SU-DHL-6 (cell line): ENCODE data around the gene OR7C1.

Experiments
- H2AFZ ChIP-seq: fragments of 200-600 bp; sonication (generic); 2 replicates; pipeline ENCODE4 v1.6.1; 2014; ENCODE audit warnings: low read depth, mild to moderate bottlenecking, moderate library complexity, mixed read lengths, antibody characterized with exemption, low read length; ENCODE audit not compliant: severe bottlenecking
- H3F3A ChIP-seq: fragments of 200-600 bp; shearing (Covaris generic); 2 replicates; pipeline ENCODE4 v1.6.0; 2016; ENCODE audit warnings: antibody characterized with exemption, mild to moderate bottlenecking; ENCODE audit not compliant: insufficient read depth
- H3K27ac ChIP-seq: fragments of 200-600 bp; sonication (generic); 2 replicates; pipeline ENCODE4 v1.5.1; 2016; ENCODE audit warnings: low read depth, mild to moderate bottlenecking, low read length, moderate library complexity, mixed read lengths
- H3K27me3 ChIP-seq: fragments of 200-600 bp; sonication (generic), shearing (Covaris generic); 2 replicates; pipeline ENCODE4 v1.6.0; 2014; ENCODE audit warnings: mild to moderate bottlenecking, low read length
- H3K36me3 ChIP-seq: fragments of 200-600 bp; sonication (generic); 2 replicates; pipeline ENCODE4 v1.6.1; 2014; ENCODE audit warnings: mild to moderate bottlenecking, low read length, mixed read lengths
- H3K4me2 ChIP-seq: fragments of 300-600, 200-600 bp; shearing (Covaris generic), sonication (generic); 2 replicates; pipeline ENCODE4 v1.6.0; 2014; ENCODE audit warnings: low read length, low read depth, mild to moderate bottlenecking; ENCODE audit not compliant: poor library complexity, severe bottlenecking
- H3K4me3 ChIP-seq: fragments of 200-600 bp; sonication (generic); 2 replicates; pipeline ENCODE4 v1.5.1; 2014; ENCODE audit warnings: antibody characterized with exemption, low read length, mild to moderate bottlenecking, mixed read lengths; ENCODE audit not compliant: insufficient read depth, poor library complexity, severe bottlenecking
- H3K79me2 ChIP-seq: fragments of 200-600 bp; sonication (generic); 2 replicates; pipeline ENCODE4 v1.6.1; 2014; ENCODE audit warnings: mild to moderate bottlenecking, low read length, moderate library complexity; ENCODE audit not compliant: insufficient read depth
- H3K9ac ChIP-seq: fragments of 200-600 bp; sonication (generic); 2 replicates; pipeline ENCODE4 v1.7.0; 2014; ENCODE audit warnings: mild to moderate bottlenecking, low read length
- H3K9me2 ChIP-seq: fragments of 200-600 bp; sonication (generic); replicated peaks from 2 replicates; pipeline ENCODE4 v1.6.1; 2014; ENCODE audit warnings: low read length; ENCODE audit not compliant: insufficient read depth
- H3K9me3 ChIP-seq: fragments of 200-600 bp; sonication (generic); 2 replicates; pipeline ENCODE4 v1.6.1; 2014; ENCODE audit warnings: low read length, mixed read lengths; ENCODE audit not compliant: insufficient read depth
- H4K20me1 ChIP-seq: fragments of 200-600 bp; sonication (generic); 2 replicates; pipeline ENCODE4 v1.6.1; 2014; ENCODE audit warnings: low read depth, mild to moderate bottlenecking, antibody characterized with exemption, low read length, moderate library complexity, mixed read lengths
- CTCF ChIP-seq: fragments of 200-600 bp; sonication (generic); IDR thresholded peaks from one replicate; pipeline ENCODE4 v1.5.1; 2017; ENCODE audit warnings: antibody characterized with exemption, mild to moderate bottlenecking, low read length, moderate library complexity; ENCODE audit not compliant: insufficient read depth, poor library complexity, severe bottlenecking
- EZH2phosphoT487 ChIP-seq: fragments of 200-600 bp; sonication (generic), shearing (Covaris generic); conservative IDR thresholded peaks from 2 replicates; pipeline ENCODE4 v1.6.1; 2018; ENCODE audit warnings: mild to moderate bottlenecking, antibody characterized with exemption, low read length, moderate library complexity, mixed read lengths

Gene OR7C1

DNA sequence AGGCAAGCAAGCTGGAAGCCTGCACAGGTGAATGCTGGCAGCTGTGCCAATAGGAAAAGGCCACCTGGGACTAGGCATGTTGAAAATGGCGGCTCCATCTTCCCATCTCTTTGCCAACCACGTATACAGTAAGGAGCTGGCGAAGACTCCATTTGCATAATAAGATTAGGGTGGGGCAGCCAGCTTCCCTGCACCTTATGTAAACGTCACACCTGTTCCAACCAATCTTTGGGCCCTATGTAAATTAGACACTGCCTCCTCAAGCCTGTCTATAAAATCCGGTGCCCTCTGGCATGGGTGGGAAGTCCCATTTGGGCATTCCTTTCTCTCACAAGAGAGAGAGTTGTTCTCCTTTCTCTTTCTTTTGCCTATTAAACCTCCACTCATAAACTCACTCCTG is 73.4 kb downstream of the OR7C1 start:
- H3K9me2 ChIP-seq, result no peaks in the 10 kb centered on the region
- H2AFZ ChIP-seq, result no peak overlapping the region
- H3K36me3 ChIP-seq, result no peaks in the 10 kb centered on the region
- no peak overlapping the region for H3K4me2 ChIP-seq
- no peak for TF ChIP-seq CTCF
- H3K27ac ChIP-seq, result no peak overlapping the region
- H3K79me2 ChIP-seq, result no peaks in the 10 kb centered on the region
- H3F3A ChIP-seq, result no peaks in the 10 kb centered on the region
- no peak overlapping the region for H3K4me3 ChIP-seq
- H4K20me1 ChIP-seq, result no peaks in the 10 kb centered on the region
- H3K27me3 ChIP-seq, result no peaks in the 10 kb centered on the region
- H3K9me3 ChIP-seq, result no peaks in the 10 kb centered on the region
- H3K9ac ChIP-seq, result no peak overlapping the region

GRCh38 chr19:14758816-14759215 is 76.2 kb downstream of the OR7C1 start:
- Histone ChIP-seq H2AFZ (no peak overlapping the region), H3K9me3 (no peaks in the 10 kb centered on the region), H3K36me3 (no peaks in the 10 kb centered on the region), H3K9me2 (no peaks in the 10 kb centered on the region), H3K9ac (no peak overlapping the region), H3K27ac (no peak overlapping the region), H3K79me2 (no peaks in the 10 kb centered on the region), H4K20me1 (no peaks in the 10 kb centered on the region), H3F3A (no peaks in the 10 kb centered on the region), H3K4me3 (no peak overlapping the region), H3K4me2 (no peak overlapping the region), H3K27me3 (no peaks in the 10 kb centered on the region)
- TF ChIP-seq CTCF (no peak), EZH2phosphoT487 (no peak)

DNA sequence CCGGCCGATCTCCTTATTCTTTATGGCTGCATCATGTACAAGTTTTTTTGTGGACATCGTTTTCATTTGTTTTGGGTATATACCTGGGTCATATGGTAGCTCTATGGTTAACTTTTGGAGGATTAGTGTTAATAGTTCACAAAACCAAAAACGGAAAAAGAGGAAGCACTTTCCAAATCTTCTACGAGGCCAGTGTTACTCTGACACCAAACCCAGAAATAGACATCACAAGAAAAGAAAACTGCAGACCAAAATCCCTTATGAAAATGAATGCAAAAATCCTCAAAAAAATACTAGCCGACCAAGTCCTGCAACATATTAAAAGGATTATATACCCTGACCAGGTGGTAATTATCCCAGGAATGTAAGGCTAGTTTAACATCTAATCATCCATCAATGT is 86.4 kb downstream of the OR7C1 start:
- H3K4me3 ChIP-seq, result no peak overlapping the region
- no peaks in the 10 kb centered on the region for H3K9me3 ChIP-seq
- no peak overlapping the region for H2AFZ ChIP-seq
- H3K79me2 ChIP-seq, result no peaks in the 10 kb centered on the region
- no peak overlapping the region for H3K9ac ChIP-seq
- H3K36me3 ChIP-seq, result no peaks in the 10 kb centered on the region
- no peaks in the 10 kb centered on the region for H4K20me1 ChIP-seq
- no peaks in the 10 kb centered on the region for H3K27me3 ChIP-seq
- H3K27ac ChIP-seq, result no peak overlapping the region
- no peak overlapping the region for H3K4me2 ChIP-seq
- H3F3A ChIP-seq, result no peaks in the 10 kb centered on the region; the same call in 1 of the 2 replicates
- TF ChIP-seq EZH2phosphoT487, result no peak
- no peak for TF ChIP-seq CTCF
- H3K9me2 ChIP-seq, result no peaks in the 10 kb centered on the region
